HepG2 (cell line): ENCODE results near the gene RBM8A. TPM values are rescaled to one million over a fixed set of nuclear protein-coding genes. Genes with fewer than 3 reads are reported as not detected.

Source experiments
- ETV6 ChIP-seq: sonication (generic); formaldehyde crosslinking; conservative IDR thresholded peaks from 2 replicates; pipeline ENCODE4 v1.4.0; 2020; ENCODE audit warnings: missing genetic modification reagents
- FOXC1 ChIP-seq: sonication (generic); formaldehyde crosslinking; IDR thresholded peaks from 2 replicates; pipeline ENCODE4 v1.8.0; 2022; ENCODE audit warnings: mild to moderate bottlenecking, missing genetic modification reagents, borderline replicate concordance
- FOXP1 ChIP-seq, 2 experiments: fragments of 450-650 bp in 1 of 2; IDR thresholded peaks; 2 replicates each; pipeline ENCODE4 v1.6.1; 2017 to 2018; ENCODE audit warnings: antibody characterized with exemption in 1 of 2
- HHEX ChIP-seq: IDR thresholded peaks from 2 replicates; pipeline ENCODE4 v1.6.1; 2016; ENCODE audit warnings: control low read depth
- HIVEP1 ChIP-seq: sonication (generic); formaldehyde crosslinking; IDR thresholded peaks from 2 replicates; pipeline ENCODE4 v1.4.0; 2020; ENCODE audit warnings: mild to moderate bottlenecking, missing genetic modification reagents
- HMGXB3 ChIP-seq: sonication (generic); formaldehyde crosslinking; IDR thresholded peaks from 2 replicates; pipeline ENCODE4 v1.4.0; 2020; ENCODE audit warnings: missing genetic modification reagents, borderline replicate concordance
- KLF11 ChIP-seq: IDR thresholded peaks from 2 replicates; pipeline ENCODE4 v1.6.1; 2016; ENCODE audit warnings: missing compliant biosample characterization
- MED13 ChIP-seq: sonication (generic); formaldehyde crosslinking; IDR thresholded peaks from 2 replicates; pipeline ENCODE4 v1.5.0; 2020; ENCODE audit warnings: missing genetic modification reagents
- NFKB2 ChIP-seq: sonication (generic); formaldehyde crosslinking; IDR thresholded peaks from 2 replicates; pipeline ENCODE4 v1.4.0; 2020; ENCODE audit warnings: missing genetic modification reagents, borderline replicate concordance
- PHF20 ChIP-seq: sonication (generic); formaldehyde crosslinking; IDR thresholded peaks from 2 replicates; pipeline ENCODE4 v1.5.0; 2020; ENCODE audit warnings: mild to moderate bottlenecking, missing genetic modification reagents
- RFX5 ChIP-seq: IDR thresholded peaks from 2 replicates; pipeline ENCODE4 v1.6.1; 2011; ENCODE audit warnings: low read depth, low read length, improper control_type of control experiment
- RXRB ChIP-seq: IDR thresholded peaks from 2 replicates; pipeline ENCODE4 v1.6.1; 2016; ENCODE audit warnings: borderline replicate concordance, missing genetic modification reagents, missing compliant biosample characterization
- SCMH1 ChIP-seq: sonication (generic); formaldehyde crosslinking; IDR thresholded peaks from 2 replicates; pipeline ENCODE4 v1.9.0; 2021; ENCODE audit warnings: missing genetic modification reagents, mild to moderate bottlenecking, borderline replicate concordance
- SMC3 ChIP-seq: IDR thresholded peaks from 2 replicates; pipeline ENCODE4 v1.6.1; 2011; ENCODE audit warnings: low read length, improper control_type of control experiment
- TOPORS ChIP-seq: sonication (generic); formaldehyde crosslinking; IDR thresholded peaks from 2 replicates; pipeline ENCODE4 v1.8.0; 2023; ENCODE audit warnings: mild to moderate bottlenecking, missing genetic modification reagents
- ZBTB20 ChIP-seq: sonication (generic); formaldehyde crosslinking; IDR thresholded peaks from 2 replicates; pipeline ENCODE4 v1.8.1; 2023; ENCODE audit warnings: missing genetic modification reagents, low read depth, mild to moderate bottlenecking, borderline replicate concordance
- ZBTB7B ChIP-seq: sonication (generic); formaldehyde crosslinking; IDR thresholded peaks from 2 replicates; pipeline ENCODE4 v1.4.0; 2020; ENCODE audit warnings: missing genetic modification reagents
- ZNF180 ChIP-seq: sonication (generic); formaldehyde crosslinking; IDR thresholded peaks from 2 replicates; pipeline ENCODE4 v1.4.0; 2020; ENCODE audit warnings: low read depth, missing genetic modification reagents, borderline replicate concordance
- ZNF232 ChIP-seq: sonication (generic); formaldehyde crosslinking; IDR thresholded peaks from 2 replicates; pipeline ENCODE4 v1.4.0; 2020; ENCODE audit warnings: missing genetic modification reagents, borderline replicate concordance
- ZNF282 ChIP-seq: fragments of 450-650 bp; IDR thresholded peaks from 2 replicates; pipeline ENCODE4 v1.6.1; 2018; ENCODE audit not compliant: partially characterized antibody
- ZNF670 ChIP-seq: sonication (generic); formaldehyde crosslinking; IDR thresholded peaks from 2 replicates; pipeline ENCODE4 v1.8.0; 2022; ENCODE audit warnings: mild to moderate bottlenecking, missing genetic modification reagents, borderline replicate concordance
- ZNF770 ChIP-seq: sonication (generic); formaldehyde crosslinking; IDR thresholded peaks from 2 replicates; pipeline ENCODE4 v1.5.0; 2020; ENCODE audit warnings: mild to moderate bottlenecking, missing genetic modification reagents
- ZNF781 ChIP-seq: sonication (generic); formaldehyde crosslinking; IDR thresholded peaks from 2 replicates; pipeline ENCODE4 v1.5.1; 2020; ENCODE audit warnings: borderline replicate concordance, mild to moderate bottlenecking, missing genetic modification reagents; ENCODE audit errors: not compliant biosample characterization
- ZSCAN30 ChIP-seq: sonication (generic); formaldehyde crosslinking; IDR thresholded peaks from 2 replicates; pipeline ENCODE4 v1.5.0; 2020; ENCODE audit warnings: mild to moderate bottlenecking, missing genetic modification reagents
- polyA plus RNA-seq, 8 experiments: library from polyadenylated mRNA; depleted of rRNA in 3 of 8; stranded (reverse) in 7 of 8; unstranded in 1 of 8; fragments of >200 nt; fragmentation: Illumina TruSeq in 4 of 8; extraction: Trizol in 4 of 8; gene quantifications; 2 replicates each; pipeline versions ENCODE4 v1.2.1 to v1.2.3, GENCODE V29; 2011 to 2016; ENCODE audit warnings: low read depth in 4 of 8, missing spikeins in 1 of 8, mixed read lengths in 1 of 8; ENCODE audit not compliant: insufficient read depth in 1 of 8
- total RNA-seq, 5 experiments: library from RNA; depleted of rRNA; stranded (reverse); fragments of >200 nt; fragmentation: Illumina TruSeq; extraction: Trizol; gene quantifications; 2 replicates each; pipeline ENCODE4 v1.2.3, GENCODE V29; 2016; ENCODE audit warnings: low read depth in 1 of 5

RBM8A gene
- total and polyA plus RNA-seq, 2 of the 13 experiments (the other 11 are each of a cell fraction or from before 2014, with no cell fraction given) = 106 to 162 TPM

- TF ChIP-seq HMGXB3 (no peak; the same call in 1 of the 2 replicates), ZNF180 (CRISPR knock-in tag) (no peak), ZNF770 (peak; percentile 43; the same call in 1 of the 2 replicates), FOXC1 (CRISPR knock-in tag) (peak; percentile 54; the same call in 1 of the 2 replicates), HHEX (CRISPR knock-in tag) (no peak), MED13 (peak; percentile 71), FOXP1 (IDR thresholded peaks at IDR 0.05) (no peak), FOXP1 (CRISPR knock-in tag; IDR thresholded peaks at IDR 0.05) (peak; percentile 74), RXRB (CRISPR knock-in tag) (peak; percentile 86), ZNF781 (CRISPR knock-in tag) (peak; percentile 20), NFKB2 (peak; percentile 66; the same call in 1 of the 2 replicates), ZBTB7B (peak; percentile 91), ZNF670 (CRISPR knock-in tag) (0 out of 2 replicates have a peak, but pooled peaks have one; percentile 67), HIVEP1 (no peak), RFX5 (0 out of 2 replicates have a peak, but pooled peaks have one; percentile 7), SCMH1 (CRISPR knock-in tag) (no peak), ZNF232 (CRISPR knock-in tag) (peak; percentile 73; the same call in 1 of the 2 replicates), SMC3 (peak; percentile 96), ETV6 (CRISPR knock-in tag) (no peak), KLF11 (CRISPR knock-in tag) (no peak), ZBTB20 (CRISPR knock-in tag) (0 out of 2 replicates have a peak, but pooled peaks have one; percentile 62), ZSCAN30 (CRISPR knock-in tag) (0 out of 2 replicates have a peak, but pooled peaks have one; percentile 48), PHF20 (CRISPR knock-in tag) (no peak), ZNF282 (no peak), TOPORS (CRISPR knock-in tag) (no peak)
Measured at GRCh38 chr1:145891587-145892485, 35.4 kb downstream of the RBM8A start (continued).
